SU-DHL-6 (cell line): Measurements from ENCODE around the gene PPFIBP2.

ENCODE experiments used
- EZH2phosphoT487 ChIP-seq: fragments of 200-600 bp; sonication (generic), shearing (Covaris generic); conservative IDR thresholded peaks from 2 replicates; pipeline ENCODE4 v1.6.1; 2018; ENCODE audit warnings: mild to moderate bottlenecking, antibody characterized with exemption, low read length, moderate library complexity, mixed read lengths
- TF ChIP-seq, protein P1 (sequence below): fragments of 200-600 bp; sonication (generic); IDR thresholded peaks from one replicate; pipeline ENCODE4 v1.5.1; 2017; ENCODE audit warnings: antibody characterized with exemption, mild to moderate bottlenecking, low read length, moderate library complexity; ENCODE audit not compliant: insufficient read depth, poor library complexity, severe bottlenecking

DNA sequence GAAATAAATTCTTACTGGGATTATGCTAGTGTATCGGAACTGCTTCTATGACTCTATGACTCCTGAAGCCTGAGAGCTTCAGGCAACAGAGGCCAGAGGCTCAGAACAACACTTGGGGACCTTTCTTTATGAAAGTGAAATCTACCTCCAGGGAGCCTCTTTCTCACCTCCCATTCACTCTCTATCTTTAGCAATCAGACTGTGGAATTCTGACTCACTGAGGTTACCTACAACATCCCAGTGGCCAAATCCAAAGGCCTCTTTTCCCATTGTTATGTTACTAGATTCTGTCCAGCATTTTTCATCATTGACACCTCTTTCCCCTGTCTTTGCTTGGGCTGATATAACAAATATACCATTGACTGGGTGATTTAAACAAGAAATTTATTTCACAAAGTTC is 173.6 kb downstream of the PPFIBP2 start:
- TF ChIP-seq, protein P1, sequence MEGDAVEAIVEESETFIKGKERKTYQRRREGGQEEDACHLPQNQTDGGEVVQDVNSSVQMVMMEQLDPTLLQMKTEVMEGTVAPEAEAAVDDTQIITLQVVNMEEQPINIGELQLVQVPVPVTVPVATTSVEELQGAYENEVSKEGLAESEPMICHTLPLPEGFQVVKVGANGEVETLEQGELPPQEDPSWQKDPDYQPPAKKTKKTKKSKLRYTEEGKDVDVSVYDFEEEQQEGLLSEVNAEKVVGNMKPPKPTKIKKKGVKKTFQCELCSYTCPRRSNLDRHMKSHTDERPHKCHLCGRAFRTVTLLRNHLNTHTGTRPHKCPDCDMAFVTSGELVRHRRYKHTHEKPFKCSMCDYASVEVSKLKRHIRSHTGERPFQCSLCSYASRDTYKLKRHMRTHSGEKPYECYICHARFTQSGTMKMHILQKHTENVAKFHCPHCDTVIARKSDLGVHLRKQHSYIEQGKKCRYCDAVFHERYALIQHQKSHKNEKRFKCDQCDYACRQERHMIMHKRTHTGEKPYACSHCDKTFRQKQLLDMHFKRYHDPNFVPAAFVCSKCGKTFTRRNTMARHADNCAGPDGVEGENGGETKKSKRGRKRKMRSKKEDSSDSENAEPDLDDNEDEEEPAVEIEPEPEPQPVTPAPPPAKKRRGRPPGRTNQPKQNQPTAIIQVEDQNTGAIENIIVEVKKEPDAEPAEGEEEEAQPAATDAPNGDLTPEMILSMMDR = no peak
- no peak for TF ChIP-seq EZH2phosphoT487
